Measurements from ENCODE around the gene CAV2.

DNA sequence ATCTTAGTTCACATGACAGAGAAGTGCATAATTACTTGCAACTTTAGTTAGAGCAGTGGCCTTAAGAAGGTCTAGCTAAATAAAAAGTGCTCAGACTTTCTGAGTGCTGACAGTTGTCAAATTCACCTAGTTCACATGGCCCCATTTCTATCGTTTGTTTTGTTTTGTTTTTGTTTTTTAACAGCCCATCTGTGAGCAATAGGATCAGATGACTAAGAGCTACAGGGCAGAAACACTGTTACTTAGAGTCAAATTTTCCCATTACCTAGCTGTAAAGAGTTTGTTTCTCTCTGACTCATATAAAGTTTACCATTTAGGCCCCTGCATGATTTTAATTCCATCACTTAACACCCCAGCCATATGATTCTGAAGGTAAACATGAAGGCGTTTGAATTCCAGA, 44.1 kb downstream of the CAV2 start:
- no peak for TF ChIP-seq POLR2A (IDR thresholded peaks at IDR 0.05)
- TF ChIP-seq, protein P1, sequence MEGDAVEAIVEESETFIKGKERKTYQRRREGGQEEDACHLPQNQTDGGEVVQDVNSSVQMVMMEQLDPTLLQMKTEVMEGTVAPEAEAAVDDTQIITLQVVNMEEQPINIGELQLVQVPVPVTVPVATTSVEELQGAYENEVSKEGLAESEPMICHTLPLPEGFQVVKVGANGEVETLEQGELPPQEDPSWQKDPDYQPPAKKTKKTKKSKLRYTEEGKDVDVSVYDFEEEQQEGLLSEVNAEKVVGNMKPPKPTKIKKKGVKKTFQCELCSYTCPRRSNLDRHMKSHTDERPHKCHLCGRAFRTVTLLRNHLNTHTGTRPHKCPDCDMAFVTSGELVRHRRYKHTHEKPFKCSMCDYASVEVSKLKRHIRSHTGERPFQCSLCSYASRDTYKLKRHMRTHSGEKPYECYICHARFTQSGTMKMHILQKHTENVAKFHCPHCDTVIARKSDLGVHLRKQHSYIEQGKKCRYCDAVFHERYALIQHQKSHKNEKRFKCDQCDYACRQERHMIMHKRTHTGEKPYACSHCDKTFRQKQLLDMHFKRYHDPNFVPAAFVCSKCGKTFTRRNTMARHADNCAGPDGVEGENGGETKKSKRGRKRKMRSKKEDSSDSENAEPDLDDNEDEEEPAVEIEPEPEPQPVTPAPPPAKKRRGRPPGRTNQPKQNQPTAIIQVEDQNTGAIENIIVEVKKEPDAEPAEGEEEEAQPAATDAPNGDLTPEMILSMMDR (IDR thresholded peaks at IDR 0.05), result no peak

Data from right lobe of liver (tissue), 4 donors.